Upper lobe of right lung (tissue), 1 donor: ENCODE results near the gene RNU1-4. TPM values are rescaled to one million over a fixed set of nuclear protein-coding genes. Genes with fewer than 3 reads are reported as not detected.
"Not testable (repeated sequence)": the region's sequence is repeated elsewhere in the genome, so short reads cannot be mapped to it uniquely, and the experiment has no call there.

Source experiments
- ATAC-seq: fragments of 200-7000 bp; cut with Tn5 transposase; one replicate; pipeline ENCODE4 v1.9.1; 2020; ENCODE audit warnings: mild to moderate bottlenecking, moderate library complexity
- DNase-seq: peaks from one replicate; pipeline ENCODE4 v3.0.0-alpha.2; 2020
- H3K27ac ChIP-seq: fragments of 200-600 bp; one replicate; pipeline ENCODE4 v1.8.0; 2022
- H3K27me3 ChIP-seq: fragments of 200-600 bp; one replicate; pipeline ENCODE4 v1.8.0; 2022; ENCODE audit warnings: mild to moderate bottlenecking
- H3K36me3 ChIP-seq: fragments of 200-600 bp; one replicate; pipeline ENCODE4 v1.8.0; 2022
- H3K4me1 ChIP-seq: fragments of 200-600 bp; one replicate; pipeline ENCODE4 v1.8.0; 2022
- H3K4me3 ChIP-seq: fragments of 200-600 bp; one replicate; pipeline ENCODE4 v1.8.0; 2022; ENCODE audit warnings: mild to moderate bottlenecking
- H3K9me3 ChIP-seq: fragments of 200-600 bp; one replicate; pipeline ENCODE4 v1.8.0; 2022
- intact Hi-C: fragments of 100-400 bp; cut with DNase I; formaldehyde crosslinking; loops from one replicate; pipeline ENCODE4 v1.11.0; 2022
- long read RNA-seq: library from polyadenylated mRNA; unstranded; transcript quantifications from one replicate; pipeline ENCODE4 v2.0.0, GENCODE V29; 2021
- total RNA-seq: library from RNA; stranded (reverse); fragmentation: NEBNext Ultra II Directional; extraction: Animal tissue kit (Norgen Biotek cat#: 25700); gene quantifications from one replicate; pipeline ENCODE4 v1.2.1, GENCODE V29; 2021
- donor health status: DM: no; HTN: yes; CAD: no; lungs with severe emphysema.

RNU1-4 gene
- 6,622 TPM for total RNA-seq
- long read RNA-seq = 0 reads

DNA sequence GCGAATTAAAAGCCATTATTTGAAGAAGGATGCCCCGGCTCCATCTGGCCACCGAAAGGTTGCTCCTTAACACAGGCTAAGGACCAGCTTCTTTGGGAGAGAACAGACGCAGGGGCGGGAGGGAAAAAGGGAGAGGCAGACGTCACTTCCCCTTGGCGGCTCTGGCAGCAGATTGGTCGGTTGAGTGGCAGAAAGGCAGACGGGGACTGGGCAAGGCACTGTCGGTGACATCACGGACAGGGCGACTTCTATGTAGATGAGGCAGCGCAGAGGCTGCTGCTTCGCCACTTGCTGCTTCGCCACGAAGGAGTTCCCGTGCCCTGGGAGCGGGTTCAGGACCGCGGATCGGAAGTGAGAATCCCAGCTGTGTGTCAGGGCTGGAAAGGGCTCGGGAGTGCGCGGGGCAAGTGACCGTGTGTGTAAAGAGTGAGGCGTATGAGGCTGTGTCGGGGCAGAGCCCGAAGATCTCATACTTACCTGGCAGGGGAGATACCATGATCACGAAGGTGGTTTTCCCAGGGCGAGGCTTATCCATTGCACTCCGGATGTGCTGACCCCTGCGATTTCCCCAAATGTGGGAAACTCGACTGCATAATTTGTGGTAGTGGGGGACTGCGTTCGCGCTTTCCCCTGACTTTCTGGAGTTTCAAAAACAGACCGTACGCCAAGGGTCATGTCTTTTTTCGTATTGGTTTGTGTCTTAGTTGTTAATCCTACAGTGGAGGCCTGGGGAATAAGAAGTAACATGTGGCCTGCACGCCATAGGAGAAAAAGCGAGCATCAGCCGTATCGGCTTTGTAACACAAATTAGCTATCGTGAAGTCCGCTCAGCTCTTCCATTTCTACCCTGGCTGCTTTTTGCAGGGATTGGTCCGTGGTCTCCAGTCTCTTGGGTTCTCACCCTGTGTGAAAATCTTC, at the start of gene RNU1-4:
Gene RNU1-4, plus strand, starts transcription at position 470 of the 918 bp plus-strand sequence.
- H3K27me3 ChIP-seq, H3K4me1 ChIP-seq, H3K36me3 ChIP-seq, DNase-seq, H3K9me3 ChIP-seq, intact Hi-C loops, H3K27ac ChIP-seq, H3K4me3 ChIP-seq: not testable (repeated sequence)
- peak; percentile 98 for ATAC-seq

DNA sequence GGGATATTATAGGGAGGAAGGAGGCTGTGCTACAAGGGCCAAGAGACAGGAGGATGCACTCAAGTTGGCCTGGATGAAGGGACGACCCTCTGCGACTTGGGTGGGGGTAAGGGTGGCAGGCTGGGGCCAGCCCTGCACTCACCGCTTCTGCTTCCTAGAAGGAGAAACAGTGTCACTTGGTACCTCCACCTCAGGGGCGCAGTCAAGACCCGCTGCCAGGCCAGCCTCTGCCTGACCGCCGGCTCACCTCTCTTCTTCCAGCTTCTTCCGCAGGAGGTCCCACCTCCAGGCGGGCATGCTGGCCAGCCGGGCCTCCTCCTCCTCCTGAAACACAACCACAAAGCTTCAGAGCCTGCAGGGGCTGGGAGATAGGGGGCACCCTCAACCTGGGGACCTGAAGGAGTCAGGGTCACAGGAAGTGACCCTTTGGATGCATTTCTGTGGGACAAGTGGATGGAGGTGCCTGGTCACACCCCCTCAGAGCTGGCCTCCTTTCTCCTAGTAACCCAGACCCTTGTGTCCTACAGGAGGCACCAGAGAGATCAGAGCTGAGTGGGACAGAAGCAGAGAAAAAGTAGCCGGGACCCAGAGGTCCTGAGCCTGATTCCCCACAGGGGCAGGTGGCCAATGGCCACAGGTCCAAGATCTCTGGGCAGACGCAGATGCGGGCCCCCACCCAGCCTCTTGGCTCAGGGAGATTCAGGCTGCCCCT, 49.2 kb upstream of the RNU1-4 start:
- intact Hi-C loops, ATAC-seq: not testable (repeated sequence)

DNA sequence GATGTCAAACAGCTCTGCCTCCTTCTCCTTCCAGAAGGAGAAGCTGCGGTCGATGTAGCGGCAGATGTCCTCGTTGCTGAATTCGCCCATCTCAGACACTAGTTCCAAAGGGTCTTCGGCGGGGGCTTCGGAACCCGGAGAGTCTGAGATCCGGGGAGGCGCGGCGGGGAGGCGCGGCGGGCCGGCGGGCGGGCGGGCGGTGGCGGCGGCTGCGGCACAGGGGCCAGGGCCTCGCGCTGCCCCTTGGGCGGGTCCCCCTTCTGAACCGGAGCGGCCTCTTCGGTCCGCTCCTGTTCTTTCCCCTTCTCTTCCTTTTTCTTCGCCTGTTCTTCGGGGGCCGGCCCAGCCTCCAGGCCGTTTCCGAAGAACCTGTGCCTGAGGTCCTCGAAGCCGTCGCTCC, 48.0 kb upstream of the RNU1-4 start:
- H3K27me3 ChIP-seq, H3K36me3 ChIP-seq, ATAC-seq, DNase-seq, H3K27ac ChIP-seq, H3K9me3 ChIP-seq, H3K4me3 ChIP-seq, intact Hi-C loops, H3K4me1 ChIP-seq: not testable (repeated sequence)

More for the DNA sequence above, 49.2 kb upstream of the RNU1-4 start:
- not testable (repeated sequence) for H3K36me3 ChIP-seq, H3K4me3 ChIP-seq, DNase-seq, H3K27ac ChIP-seq, H3K27me3 ChIP-seq, H3K9me3 ChIP-seq, H3K4me1 ChIP-seq

DNA sequence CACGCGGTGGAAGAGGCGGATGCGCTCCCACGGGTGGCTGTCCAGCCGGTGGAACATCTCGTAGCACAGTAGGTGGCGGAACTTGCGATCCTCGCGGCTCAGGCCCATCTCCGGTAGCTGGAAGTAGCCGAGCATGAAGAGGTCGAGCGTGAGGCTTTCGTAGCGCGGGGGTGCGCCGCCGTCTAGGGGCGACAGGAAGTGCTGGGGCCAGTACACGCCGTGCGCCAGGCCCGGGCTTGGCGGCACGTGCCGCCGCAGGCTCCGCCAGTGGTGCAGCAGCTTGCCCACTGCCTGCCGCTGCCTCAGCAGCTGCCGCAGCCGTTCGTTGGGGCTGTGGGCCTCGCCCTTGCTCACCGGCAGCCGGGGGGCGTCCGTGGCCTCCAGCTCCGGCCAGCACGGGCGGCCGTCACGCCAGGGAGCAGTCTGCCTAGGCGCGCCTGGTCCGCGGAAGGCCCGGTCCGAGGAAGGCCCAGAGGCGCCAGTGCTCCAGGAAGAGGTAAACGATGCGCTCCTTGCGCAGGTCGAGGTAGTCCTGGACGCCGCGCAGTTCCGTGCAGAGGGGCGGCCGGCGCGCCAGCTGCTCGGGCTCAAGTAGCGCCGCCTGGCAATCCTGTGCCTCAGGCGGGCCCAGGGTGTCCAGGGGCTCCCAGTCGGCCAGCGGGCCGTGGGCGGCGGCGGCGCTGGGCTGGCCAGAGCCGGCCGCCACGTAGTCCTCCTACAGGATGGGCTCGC, 47.4 kb upstream of the RNU1-4 start:
- ATAC-seq = peak; percentile 31
- DNase-seq, intact Hi-C loops: not testable (repeated sequence)

DNA sequence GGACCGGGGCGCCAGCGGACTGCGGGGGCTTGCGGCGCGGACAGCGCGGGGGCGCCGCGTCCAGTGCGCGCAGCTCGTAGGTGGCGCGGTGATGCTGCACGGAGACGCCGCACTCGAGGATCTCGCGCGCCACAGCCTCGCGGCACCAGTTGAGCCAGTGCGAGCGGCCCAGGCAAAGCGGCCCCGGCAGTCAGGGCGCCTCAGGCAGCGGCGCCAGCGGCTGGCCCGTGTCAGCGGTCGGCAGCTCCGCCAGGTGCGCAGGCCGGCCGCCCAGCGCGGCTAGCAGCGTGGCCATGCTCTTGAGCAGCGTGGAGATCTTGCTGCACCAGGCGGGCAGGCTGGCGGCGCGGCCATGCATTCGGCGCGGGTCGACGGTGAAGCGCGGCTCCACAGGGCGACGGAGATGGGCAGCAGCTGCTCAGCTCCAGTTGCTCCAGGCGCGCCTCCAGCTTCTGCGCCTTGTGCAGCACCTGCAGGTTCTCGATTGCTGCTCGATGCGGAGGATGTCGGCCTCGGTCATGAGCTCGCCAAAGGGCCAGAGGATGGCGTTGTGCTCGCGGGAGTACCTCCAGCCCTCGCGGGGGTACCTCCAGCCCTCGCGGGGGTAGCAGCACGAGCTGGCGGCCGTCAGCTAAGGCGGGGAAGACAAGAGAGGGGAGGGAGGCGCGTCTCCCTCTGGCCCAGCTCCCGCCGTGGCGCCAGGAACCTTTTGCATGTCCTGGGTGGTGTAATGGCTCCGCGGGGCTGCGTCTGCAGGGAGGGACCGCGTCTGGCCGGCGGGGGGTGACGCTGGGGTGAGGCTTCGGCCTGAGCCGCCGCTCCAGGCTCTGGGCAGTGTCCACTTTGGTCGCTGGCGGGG, 46.6 kb upstream of the RNU1-4 start:
- H3K36me3 ChIP-seq, H3K27ac ChIP-seq, intact Hi-C loops, H3K4me3 ChIP-seq, H3K9me3 ChIP-seq, H3K27me3 ChIP-seq, ATAC-seq, H3K4me1 ChIP-seq, DNase-seq: not testable (repeated sequence)

More for the DNA sequence above, 47.4 kb upstream of the RNU1-4 start:
- not testable (repeated sequence) for H3K27me3 ChIP-seq, H3K9me3 ChIP-seq, H3K4me1 ChIP-seq, H3K36me3 ChIP-seq, H3K4me3 ChIP-seq, H3K27ac ChIP-seq

DNA sequence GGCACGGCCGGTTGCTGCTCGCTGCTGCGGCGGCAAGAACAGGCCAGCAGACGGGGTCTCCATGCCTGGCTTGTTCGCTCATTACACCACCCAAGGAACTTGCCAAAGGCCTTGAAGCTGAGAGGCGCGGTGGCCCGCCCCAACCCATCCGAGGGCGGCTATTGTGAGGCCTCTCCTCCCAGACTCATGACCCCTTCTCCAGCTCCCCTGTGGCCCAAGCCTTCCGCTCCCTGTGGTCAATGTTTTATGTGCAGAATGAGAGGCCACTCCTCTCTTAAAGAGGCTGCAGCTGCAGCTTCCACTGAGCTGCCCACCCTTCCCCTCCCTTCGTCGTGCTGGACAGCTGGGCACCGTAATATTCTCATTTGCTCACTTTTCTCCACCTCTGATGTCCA, 46.0 kb upstream of the RNU1-4 start:
- intact Hi-C loops, H3K9me3 ChIP-seq, H3K27ac ChIP-seq, H3K4me3 ChIP-seq, H3K27me3 ChIP-seq, H3K4me1 ChIP-seq, H3K36me3 ChIP-seq, DNase-seq, ATAC-seq: not testable (repeated sequence)

DNA sequence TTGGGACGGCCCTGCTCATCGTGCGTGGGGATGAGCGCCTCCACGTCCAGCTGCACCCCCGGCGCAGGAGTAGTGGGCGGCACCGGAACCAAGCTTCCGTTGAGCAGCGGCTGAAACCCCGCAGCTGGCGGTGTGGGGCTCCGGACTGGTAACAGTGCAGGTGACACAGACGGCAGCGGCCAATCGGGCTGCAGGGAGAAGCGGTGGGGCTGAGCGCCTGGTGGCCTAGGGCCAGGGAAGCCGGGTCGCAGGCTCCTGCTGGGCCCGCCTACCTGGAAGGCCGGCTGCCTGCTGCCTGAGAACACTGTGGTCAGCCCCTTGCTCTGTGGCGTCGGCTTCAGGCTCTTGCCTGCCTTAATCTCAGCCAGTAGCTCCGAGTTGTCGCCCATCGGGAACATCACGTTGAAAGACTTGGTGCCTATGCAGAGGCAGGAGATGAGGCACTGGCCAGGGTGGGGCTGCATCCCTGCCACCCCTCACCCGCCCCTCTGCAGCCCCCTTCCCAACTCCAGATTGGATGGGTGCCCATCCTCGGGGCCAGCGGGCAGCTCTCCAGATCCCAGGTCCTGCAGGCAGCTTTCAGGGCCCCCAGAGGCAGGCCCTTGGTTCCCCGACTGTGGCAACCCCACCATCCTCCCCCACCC, 43.7 kb upstream of the RNU1-4 start:
- not testable (repeated sequence) for H3K27me3 ChIP-seq, H3K4me1 ChIP-seq
- DNase-seq = peak; percentile 64

DNA sequence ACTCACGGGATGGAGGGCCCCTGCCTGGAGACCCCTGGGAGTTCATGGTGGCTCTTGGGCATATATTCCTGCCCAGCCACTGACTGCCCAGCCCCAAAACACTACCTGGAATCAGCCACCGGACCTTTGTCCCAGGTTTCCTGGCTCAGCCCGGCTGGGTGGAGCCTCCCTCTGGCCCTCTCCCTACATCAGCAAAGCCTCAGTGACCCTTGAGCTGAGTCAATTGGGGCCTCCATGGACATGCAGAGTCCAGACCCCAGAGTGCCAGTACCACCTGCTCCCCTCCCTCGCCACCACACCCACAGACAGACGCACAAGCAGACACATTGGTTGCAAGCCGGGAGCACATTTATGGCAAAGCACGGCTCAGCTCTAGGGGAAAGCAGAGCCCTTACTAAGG, 43.2 kb upstream of the RNU1-4 start:
- H3K4me3 ChIP-seq, H3K9me3 ChIP-seq, ATAC-seq, DNase-seq, H3K27me3 ChIP-seq, H3K36me3 ChIP-seq, H3K27ac ChIP-seq, intact Hi-C loops, H3K4me1 ChIP-seq: not testable (repeated sequence)

More for the DNA sequence above, 43.7 kb upstream of the RNU1-4 start:
- H3K9me3 ChIP-seq, H3K4me3 ChIP-seq, H3K27ac ChIP-seq, H3K36me3 ChIP-seq, intact Hi-C loops, ATAC-seq: not testable (repeated sequence)

DNA sequence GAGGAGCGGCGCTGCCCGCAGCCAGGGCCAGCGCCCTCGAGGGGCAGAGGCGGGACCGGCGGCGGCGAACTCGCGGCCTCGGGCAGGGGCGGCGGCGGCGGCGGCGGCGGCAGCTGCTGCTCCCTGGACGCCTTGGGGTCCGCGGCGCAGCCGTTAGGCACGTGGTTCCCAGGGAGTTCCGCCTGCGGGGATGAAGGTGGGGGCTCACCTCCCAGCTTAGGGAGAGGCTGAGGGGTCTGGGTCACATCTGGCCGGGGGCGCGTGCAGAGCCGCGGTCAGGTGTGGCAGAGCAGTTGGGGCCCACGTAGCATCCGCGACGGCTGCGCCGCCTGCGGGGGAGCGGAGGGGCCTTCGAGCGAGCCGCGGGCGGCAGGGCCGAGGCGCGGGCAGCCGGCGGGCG, 40.9 kb upstream of the RNU1-4 start:
- H3K4me3 ChIP-seq, H3K27me3 ChIP-seq, H3K4me1 ChIP-seq, intact Hi-C loops, DNase-seq, H3K36me3 ChIP-seq, H3K27ac ChIP-seq, H3K9me3 ChIP-seq, ATAC-seq: not testable (repeated sequence)

DNA sequence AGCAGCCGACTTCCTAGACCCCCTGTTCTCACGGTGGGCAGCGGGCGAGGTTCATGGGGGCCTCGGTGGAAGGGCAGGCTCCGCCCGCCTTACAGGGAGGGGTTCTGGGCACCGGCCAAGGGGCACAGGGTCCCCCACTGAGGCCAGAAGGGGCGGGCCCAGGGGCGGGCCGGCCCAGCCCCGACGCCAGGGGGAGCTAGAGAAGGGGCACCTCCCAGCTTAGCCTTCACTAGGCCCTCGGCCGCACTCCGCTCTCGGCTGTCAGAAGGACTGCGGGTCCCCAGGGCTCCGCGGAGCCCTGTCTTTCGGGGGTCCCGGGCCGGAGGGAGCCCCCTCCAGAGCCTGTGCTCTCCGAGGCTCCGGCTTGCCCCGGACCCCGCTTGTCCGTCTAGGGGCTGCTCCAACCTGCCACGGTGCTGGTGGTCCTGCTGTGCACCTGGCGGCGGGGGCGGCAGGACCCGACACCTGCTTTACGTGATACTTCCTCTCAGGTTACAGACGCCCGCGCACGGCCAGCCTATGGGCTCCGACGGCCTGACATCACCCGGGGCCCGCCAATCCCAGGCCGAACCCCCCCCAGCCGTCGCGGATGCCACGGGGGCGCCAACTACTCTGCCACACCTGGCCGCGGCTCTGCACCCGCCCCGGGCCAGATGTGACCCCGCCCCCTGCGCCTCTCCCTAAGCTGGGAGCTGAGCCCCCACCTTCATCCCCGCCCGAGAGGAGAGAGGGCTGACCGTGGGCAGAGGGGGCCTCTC, 40.0 kb upstream of the RNU1-4 start:
- DNase-seq, H3K27ac ChIP-seq, H3K9me3 ChIP-seq, intact Hi-C loops, H3K27me3 ChIP-seq, H3K36me3 ChIP-seq, H3K4me1 ChIP-seq, H3K4me3 ChIP-seq: not testable (repeated sequence)
- ATAC-seq = peak; percentile 8

DNA sequence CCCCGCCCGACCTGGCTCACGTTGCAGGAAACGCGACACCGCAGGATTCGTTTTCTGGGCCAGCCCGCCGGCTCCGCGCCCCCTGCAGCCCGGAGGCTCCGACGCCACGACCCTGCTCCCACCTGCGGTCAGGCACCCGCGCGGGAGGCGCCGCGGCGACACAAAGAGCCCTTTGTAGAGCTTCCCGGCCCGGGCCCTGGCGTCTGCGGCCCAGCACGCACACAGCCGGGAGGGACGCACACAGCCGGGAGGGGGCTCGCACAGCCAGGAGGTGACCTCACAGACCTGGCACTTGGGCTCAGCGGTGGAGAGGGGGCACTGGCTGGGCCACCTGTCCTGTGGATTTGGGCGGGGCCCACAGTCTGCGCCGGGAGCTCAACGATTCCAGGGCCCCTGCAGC, 39.1 kb upstream of the RNU1-4 start:
- not testable (repeated sequence) for DNase-seq, ATAC-seq

DNA sequence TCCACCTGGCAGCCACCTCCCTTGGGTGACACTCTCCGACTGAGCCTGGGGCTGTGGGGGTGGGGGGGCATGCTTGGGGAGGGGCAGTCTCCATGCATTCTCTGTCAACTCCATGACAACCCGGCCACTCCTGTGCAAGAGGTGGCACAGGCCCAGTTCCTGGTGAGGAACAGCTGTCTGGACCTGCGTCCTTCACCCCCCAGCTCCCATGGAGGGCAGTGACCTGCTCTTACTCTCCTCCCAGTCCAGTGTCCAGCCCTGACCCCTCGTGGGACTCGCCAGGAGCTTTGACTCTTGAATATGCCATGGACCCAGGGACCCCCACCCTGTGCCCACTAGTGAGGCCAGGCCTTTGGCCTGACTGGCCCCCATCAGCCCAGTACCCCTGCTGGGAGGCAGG, 38.0 kb upstream of the RNU1-4 start:
- ATAC-seq, H3K27ac ChIP-seq, H3K36me3 ChIP-seq, H3K4me3 ChIP-seq, H3K4me1 ChIP-seq, H3K9me3 ChIP-seq, H3K27me3 ChIP-seq, DNase-seq, intact Hi-C loops: not testable (repeated sequence)

More for the DNA sequence above, 39.1 kb upstream of the RNU1-4 start:
- intact Hi-C loops, H3K4me1 ChIP-seq, H3K27me3 ChIP-seq, H3K36me3 ChIP-seq, H3K9me3 ChIP-seq, H3K4me3 ChIP-seq, H3K27ac ChIP-seq: not testable (repeated sequence)
